Stimulated activated CD4-positive, alpha-beta T cell treated with anti-CD3 and anti-CD28 coated beads, Interleukin-1b, Interleukin-23, amount 100 ng/mL, for 4 hours (primary cell): ENCODE data around the gene SCARB1.

Experiments
- DNase-seq, 2 donors: peaks; one replicate each; pipeline ENCODE4 v3.0.0-alpha.2; 2020; ENCODE audit warnings: low read depth in 2 of 2

SCARB1 gene

DNA sequence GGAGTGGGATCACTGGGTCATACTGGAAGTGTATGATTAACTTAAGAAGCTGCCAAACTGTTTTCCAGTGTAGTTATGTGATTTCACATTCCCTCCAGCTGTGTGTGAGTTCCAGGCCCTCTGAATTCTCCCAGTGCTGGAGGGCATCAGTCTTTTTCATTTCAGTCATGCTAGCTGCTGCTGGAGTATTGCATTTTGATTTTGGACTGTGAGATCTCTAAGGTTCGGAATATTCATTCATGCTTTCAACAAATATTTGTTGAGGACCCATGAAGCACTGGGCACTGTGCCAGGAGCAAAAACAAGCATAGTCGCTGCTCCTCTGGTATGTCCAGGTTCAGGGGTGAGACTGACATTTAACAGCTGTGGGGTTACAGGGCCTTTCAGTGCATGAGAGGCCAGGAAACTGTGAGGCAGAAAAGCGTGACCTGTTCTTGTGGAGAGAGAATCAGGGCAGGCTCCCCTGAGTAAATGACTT is 133.2 kb downstream of the SCARB1 start:
- DNase-seq: no peak

DNA sequence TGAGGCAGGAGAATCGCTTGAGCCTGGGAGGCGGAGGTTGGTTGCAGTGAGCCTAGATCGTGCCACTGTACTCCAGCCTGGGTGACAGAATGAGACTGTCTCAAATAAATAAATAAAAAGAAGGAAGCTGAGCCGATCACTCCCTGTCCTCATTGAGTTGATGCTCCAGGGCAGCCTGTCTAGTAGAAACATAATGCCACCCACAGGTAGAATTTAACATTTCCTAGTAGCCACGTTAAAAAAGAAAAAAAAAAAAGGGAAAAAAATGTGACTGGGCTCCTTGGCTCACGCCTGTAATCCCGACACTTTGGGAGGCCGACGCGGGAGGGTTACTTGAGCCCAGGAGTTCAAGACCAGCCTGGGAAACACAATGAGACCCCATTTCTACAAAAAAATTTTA is 135.7 kb downstream of the SCARB1 start:
- no peak for DNase-seq

DNA sequence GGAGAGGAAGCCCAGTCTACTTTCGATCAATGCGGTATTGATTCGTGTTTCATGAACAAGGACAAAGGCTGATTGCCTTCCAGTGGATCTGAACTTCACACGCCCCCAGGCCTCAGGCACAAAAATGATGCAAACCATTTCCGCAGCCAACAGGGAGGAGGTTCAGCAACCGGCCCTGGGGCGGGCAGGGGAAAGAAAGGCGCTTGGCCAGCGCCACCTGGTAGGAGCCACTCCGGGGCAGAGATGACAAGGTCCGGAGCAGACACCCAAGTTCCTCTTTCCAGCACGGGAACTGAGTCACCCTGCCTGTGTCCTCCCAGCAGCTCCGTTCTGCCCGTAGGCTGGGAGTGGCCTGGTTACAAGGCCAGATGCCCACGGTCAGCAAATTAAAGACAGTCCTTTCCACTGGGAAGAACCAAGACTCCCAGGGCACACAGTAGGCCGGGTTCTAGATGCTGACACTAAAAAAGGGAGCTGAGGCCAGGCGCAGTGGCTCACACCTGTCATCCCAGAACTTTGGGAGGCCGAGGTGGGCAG is 136.3 kb downstream of the SCARB1 start:
- no peak for DNase-seq
